Pulmonary artery endothelial cell (primary cell): ENCODE measurements around the gene NOL3. TPM values are rescaled to one million over a fixed set of nuclear protein-coding genes. Genes with fewer than 3 reads are reported as not detected.

Source experiments
- DNase-seq: peaks from one replicate; pipeline ENCODE4 v3.0.0-alpha.2; 2011; ENCODE audit warnings: low read depth, low spot score
- total RNA-seq: library from RNA; depleted of rRNA; stranded (reverse); fragments of >200 nt; gene quantifications from 2 replicates; pipeline ENCODE4 v1.2.3, GENCODE V29; 2014

NOL3 gene
- total RNA-seq, 1 donor from 2014 or later, result 9.1 TPM

GRCh38 chr16:67204076-67204475 lies 33.7 kb downstream of the NOL3 start:
- no peak for DNase-seq

DNA sequence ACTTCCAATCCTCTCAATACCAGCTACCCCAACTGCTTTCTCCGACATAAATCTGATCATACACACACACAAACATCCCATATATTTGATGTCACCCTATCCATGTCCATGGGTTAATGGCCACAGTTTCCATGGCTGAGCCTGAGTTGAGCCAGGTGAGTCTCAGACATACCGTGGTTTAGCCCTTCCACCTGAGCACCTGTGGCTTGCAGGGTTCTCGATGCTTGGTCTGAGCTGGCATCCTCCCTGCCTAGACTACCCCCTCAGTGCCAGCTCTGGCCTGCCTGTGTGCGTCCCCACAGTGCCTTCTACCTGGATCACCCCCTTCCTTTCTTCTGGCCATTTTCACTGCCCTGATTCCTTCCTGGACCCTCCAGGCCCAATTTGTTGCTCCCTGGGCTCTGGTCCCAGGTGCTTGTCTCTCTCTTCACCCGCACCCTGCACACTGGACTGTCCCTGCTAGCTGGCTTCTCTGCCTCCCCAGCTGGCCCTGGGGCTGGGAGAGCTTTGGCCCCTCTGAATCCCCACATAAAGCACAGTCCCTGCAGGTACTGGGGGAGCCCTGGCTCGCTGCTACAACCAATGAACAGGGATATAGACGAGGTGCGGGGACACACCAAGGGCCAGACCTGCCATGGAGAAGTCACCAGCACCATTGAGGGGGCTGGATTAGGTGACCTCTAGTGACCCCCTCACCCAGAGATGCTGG lies 35.9 kb downstream of the NOL3 start:
- DNase-seq, result no peak

DNA sequence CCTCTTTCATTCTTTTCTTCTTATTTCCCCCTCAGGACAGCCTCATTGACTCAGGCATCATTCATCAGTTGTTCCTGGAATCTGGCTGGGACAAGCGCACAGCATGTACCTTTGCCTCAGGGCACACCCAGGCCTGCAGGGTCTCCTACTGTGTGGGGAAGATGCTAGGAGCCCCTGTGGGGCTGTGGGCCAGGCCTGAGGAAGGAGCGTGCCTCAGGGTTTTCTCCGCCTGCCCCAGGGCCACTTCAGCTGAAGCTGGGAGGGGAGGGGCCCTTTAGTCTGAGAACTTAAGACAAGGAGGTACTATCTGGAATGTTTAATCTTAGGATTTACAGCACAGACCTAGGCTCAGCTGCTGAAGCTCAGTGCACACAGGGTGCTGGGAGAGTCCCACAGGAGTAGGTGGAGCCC lies 36.5 kb downstream of the NOL3 start:
- no peak for DNase-seq

DNA sequence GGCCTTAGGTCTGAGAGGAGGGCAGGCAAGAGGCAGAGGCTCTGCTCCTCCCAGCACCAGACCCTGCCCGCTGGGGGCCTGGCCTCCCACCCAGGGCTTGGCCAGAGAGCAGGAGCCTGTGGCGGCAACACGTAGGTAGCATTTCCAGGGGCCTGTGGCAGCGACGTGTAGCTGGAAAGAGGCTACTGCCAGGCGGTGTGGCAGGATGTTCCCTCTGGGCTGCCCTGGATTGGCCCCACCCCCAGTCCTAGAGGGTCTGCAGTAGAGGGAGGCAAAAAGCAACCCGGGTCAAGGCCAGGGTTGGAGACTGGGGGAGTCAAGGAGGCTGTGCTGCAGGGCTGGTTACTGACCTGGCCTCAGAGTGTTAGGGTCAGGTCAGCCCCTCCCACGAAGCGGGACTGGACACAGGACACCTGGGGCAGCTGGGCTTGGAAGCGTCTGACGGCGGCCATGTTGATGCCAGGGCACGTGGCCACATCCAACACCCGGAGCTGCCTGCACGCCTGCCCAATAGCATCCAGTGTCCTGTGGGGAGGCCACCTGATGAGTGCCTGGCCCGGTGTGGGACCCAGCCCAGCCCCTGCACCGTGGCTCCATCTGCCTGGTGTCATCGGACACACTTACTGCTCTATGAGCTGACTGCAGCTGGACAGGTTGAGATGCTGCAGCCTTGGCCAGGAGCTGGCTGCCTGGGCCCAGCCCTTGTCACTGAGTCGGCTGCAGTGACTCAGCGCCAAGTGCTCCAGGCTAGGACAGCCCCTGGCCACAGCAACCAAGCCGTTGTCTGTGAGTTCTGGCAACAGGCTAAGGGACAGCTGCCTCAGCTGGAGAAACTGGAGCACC lies 37.1 kb downstream of the NOL3 start:
- no peak for DNase-seq

DNA sequence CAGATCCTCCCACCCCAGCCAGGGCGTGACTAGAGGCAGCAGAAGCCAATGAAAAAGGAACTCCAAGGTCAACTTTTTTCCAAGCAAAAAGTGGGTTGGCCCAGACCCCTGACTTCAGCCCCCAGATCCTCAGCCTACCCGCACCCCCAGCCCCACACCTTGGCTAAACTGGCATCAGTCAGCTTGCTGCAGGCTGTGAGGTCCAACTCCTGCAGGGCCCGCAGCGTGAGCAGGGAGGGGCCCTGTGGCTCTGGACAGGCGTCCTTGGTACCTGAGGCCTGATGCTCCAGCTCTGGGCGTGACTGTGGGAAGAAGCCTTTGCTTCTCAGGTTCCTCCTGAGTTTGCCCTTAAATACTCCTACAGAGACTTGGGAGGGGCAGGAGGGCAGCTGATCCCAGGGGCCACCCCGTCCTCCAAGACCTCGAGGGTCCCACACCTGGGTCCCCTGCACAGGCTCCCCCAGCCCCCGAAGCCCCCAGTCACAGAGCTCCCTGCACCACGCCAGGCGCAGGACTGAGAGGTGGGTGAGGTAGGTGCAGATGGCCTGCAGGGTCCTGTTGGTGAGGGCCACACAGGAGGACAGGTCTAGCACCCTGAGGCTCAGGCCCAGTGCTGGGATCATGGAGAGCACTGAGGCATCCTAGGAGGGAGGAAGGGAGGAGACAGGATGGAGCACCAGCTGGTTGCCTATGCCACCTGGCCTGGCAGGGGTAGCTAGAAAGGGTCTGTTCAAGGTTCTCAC lies 38.0 kb downstream of the NOL3 start:
- no peak for DNase-seq

DNA sequence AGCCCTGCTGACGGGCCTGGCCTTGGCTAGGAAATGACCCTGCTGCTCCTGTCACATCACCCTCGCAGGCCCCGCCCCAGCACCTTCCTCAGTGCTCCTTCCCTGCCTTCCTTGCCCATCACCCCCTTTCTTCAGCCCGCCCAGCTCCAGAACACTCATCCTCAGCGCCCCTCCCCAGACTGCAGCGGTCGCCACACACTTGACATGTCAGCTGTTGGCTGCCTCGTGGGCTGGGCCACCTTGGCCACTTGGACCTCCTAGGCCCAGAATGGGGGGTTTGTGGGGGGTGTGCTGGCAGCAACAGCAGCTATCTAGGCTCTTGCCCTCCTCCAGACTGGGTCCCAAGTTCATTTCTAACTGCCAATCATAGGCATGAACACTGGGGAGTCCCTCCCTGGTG lies 39.2 kb downstream of the NOL3 start:
- no peak for DNase-seq

GRCh38 chr16:67210069-67210937 lies 40.0 kb downstream of the NOL3 start:
- DNase-seq, result no peak

GRCh38 chr16:67211674-67212073 lies 41.3 kb downstream of the NOL3 start:
- no peak for DNase-seq

DNA sequence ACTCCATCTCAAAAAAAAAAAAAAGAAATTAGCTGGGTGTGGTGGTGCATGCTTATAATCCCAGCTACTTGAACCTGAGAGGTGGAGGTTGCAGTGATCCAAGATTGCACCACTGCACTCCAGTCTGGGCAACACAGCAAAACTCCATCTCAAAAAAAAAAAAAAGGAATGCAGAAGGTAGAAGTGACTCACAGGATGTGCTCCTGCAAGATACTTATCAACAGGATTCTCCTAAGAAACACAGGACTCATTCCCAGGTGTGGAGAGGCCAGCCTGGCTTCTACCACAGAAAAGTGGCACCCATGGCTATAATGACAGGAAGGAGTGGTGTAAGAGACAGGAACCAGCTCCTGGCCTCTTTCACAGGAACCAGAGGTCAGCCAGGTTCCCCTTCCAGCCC lies 42.4 kb downstream of the NOL3 start:
- no peak for DNase-seq

- no peak for DNase-seq
These were observed 43.1 kb downstream of the NOL3 start for GRCh38 chr16:67213197-67214019.

- DNase-seq, result no peak
These were observed 45.4 kb downstream of the NOL3 start for GRCh38 chr16:67215706-67216105.

GRCh38 chr16:67216612-67217490 lies 46.5 kb downstream of the NOL3 start:
- DNase-seq, result no peak

GRCh38 chr16:67223992-67224391 lies 53.7 kb downstream of the NOL3 start:
- no peak for DNase-seq

Other genes starting within 250 kb of the NOL3 start
- gene RRAD, start 245.0 kb upstream of the NOL3 start, total RNA-seq, result 0.59 and 0.60 TPM in 2 replicates
- gene CIAO2B, start 236.1 kb upstream of the NOL3 start, total RNA-seq, result 159 and 180 TPM in 2 replicates
- 16.1 and 17.1 TPM in 2 replicates for gene CES2, start 235.0 kb upstream of the NOL3 start, total RNA-seq
- not detected in 2 replicates for gene CES3, start 209.3 kb upstream of the NOL3 start, total RNA-seq
- 0.59 and 0.85 TPM in 2 replicates for gene CES4A, start 181.9 kb upstream of the NOL3 start, total RNA-seq
- gene CBFB, start 141.4 kb upstream of the NOL3 start, total RNA-seq, result 86.0 and 148 TPM in 2 replicates
- gene PHAF1, start 60.6 kb upstream of the NOL3 start, total RNA-seq, result 14.2 and 18.3 TPM in 2 replicates
- 6.0 and 6.1 TPM in 2 replicates for gene B3GNT9, start 19.5 kb upstream of the NOL3 start, total RNA-seq
- 12.7 and 18.0 TPM in 2 replicates for gene TRADD, start 10.6 kb upstream of the NOL3 start, total RNA-seq
- 2.9 and 5.9 TPM in 2 replicates for gene FBXL8, start 10.6 kb upstream of the NOL3 start, total RNA-seq
- gene HSF4, start 5.8 kb upstream of the NOL3 start, total RNA-seq, result 0.13 and 0.95 TPM in 2 replicates
- 11.7 and 12.8 TPM in 2 replicates for gene MATCAP1, start 13.4 kb downstream of the NOL3 start, total RNA-seq
- 1.1 and 2.2 TPM in 2 replicates for gene EXOC3L1, start 19.6 kb downstream of the NOL3 start, total RNA-seq
- 68.3 and 82.9 TPM in 2 replicates for gene E2F4, start 21.6 kb downstream of the NOL3 start, total RNA-seq
- 0.53 and 1.4 TPM in 2 replicates for gene ELMO3, start 28.6 kb downstream of the NOL3 start, total RNA-seq
- 27.5 and 30.0 TPM in 2 replicates for gene TMEM208, start 56.6 kb downstream of the NOL3 start, total RNA-seq
- gene FHOD1, start 76.9 kb downstream of the NOL3 start, total RNA-seq, result 22.1 and 27.0 TPM in 2 replicates
- 0.99 and 1.3 TPM in 2 replicates for gene SLC9A5, start 78.4 kb downstream of the NOL3 start, total RNA-seq
- 33.2 and 51.5 TPM in 2 replicates for gene PLEKHG4, start 109.0 kb downstream of the NOL3 start, total RNA-seq
- gene KCTD19, start 156.2 kb downstream of the NOL3 start, total RNA-seq, result 0.28 and 0.33 TPM in 2 replicates
- gene LRRC36, start 156.3 kb downstream of the NOL3 start, total RNA-seq, result 0.32 and 0.92 TPM in 2 replicates
- gene TPPP3, start 223.0 kb downstream of the NOL3 start, total RNA-seq, result 0.18 and 0.20 TPM in 2 replicates
- 4.0 and 7.8 TPM in 2 replicates for gene ZDHHC1, start 245.9 kb downstream of the NOL3 start, total RNA-seq